RKO (cell line): ENCODE measurements around the gene ALK.
"Not testable (repeated sequence)": the region's sequence is repeated elsewhere in the genome, so short reads cannot be mapped to it uniquely, and the experiment has no call there.

Source experiments
- DNase-seq: peaks from one replicate; pipeline ENCODE4 v3.0.0-alpha.2; 2016; ENCODE audit warnings: low spot score

The ALK gene

DNA sequence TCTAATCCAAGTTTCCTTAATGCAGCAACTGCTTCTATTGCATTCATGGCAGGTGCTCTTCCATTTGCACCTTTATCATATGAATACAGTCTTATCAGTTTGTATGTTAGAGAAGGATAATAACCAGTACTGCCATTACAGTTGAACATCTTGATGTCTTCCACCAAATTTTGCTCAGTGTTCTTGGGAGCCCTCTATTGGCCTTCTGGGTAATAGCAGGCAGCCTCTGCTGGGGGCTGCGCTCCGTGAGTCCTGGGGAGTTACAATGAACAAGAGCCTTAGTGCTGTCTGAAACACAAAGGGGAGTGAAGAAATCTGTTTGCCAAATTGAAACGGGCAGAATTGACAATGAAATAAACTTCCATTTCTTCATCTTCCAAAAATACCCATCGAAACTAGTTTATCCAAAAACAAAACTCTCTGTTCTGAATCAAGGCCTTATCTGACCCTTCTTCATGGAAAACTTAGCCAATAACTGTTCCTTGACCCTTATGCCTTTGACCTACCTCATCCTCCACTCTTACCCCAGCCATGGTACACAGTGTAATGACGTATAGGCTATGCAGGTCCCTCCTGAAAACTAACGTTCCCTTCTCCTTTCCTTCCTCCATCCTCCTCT lies 79.9 kb downstream of the ALK start:
- DNase-seq = peak; percentile 30

DNA sequence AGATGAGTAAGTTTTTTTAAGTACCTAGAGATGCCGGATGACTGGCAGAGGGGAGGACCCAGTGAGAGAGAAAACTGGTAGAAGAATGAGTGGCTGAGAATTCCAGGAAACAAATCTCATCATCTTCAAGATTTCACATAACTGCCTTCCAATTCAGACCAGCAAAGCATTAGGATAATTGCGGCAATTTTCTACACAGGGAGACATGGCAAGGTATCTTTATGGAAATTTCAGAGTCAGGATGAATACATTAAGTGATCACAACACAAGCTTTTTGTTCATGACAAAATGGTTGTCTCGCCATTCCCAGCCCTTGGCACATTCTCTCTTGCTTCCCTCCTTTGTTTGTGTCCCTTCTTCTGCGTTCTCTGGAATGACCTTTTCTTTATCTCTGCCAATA lies 82.1 kb downstream of the ALK start:
- no peak for DNase-seq

DNA sequence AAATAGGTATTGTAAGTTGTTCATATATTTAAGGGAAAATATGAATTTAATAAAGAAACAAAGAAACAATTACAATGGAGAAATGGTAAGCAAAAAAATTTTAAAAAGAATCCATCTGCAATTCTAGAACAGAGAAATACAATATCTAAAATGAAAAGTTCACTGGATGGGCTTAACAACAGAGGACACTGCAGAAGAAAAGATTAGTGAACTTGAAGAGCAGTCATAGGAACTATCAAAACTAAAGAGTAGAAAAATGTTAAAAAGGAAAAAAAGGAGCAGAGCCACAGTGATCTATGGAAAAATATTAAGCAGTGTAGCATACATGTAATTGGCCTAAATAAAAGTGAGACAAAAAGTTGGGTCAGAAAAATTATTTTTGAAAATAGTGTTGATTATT lies 83.5 kb downstream of the ALK start:
- DNase-seq = no peak

DNA sequence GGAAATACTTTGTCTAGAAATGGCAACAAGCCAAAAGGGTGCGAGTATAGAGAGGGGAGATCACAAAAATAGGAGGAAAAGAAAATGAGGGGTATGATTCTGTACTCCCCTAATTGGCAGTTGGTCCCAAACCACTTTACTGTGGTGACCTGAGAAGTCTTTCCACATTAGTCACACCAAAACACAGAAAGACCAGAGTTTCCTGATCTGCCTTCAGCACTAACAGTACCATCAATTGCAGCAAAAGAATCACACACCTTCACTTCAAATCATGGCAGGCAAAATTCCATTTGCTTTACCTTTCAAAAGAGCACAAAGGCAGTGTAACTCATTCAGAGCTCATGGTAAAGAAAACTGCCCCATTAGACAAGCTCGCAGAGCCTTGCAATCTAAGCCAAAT lies 86.8 kb downstream of the ALK start:
- no peak for DNase-seq

DNA sequence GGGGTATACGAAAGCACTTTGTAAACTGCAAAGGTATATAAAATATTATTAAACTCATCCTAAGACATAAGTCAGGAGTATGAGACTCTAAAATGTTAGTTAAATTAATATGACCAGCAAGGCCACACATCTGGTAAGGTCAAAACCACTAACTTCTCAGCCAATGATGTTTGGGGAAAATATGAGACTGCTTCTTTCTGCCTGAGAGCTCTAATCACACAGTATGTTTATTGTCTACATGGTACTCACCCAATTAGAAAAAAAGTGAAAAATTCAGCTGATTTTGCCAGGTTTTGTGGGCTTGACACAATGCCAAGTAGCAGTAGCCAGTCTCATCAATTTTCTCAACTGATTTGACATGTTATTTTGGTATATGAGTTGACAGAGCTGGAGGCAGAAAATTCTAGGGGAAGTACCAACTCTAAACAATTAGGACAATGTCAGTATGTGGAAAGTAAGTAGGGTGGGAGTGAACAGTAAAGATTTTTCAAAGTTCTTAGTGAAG lies 87.3 kb downstream of the ALK start:
- no peak for DNase-seq

DNA sequence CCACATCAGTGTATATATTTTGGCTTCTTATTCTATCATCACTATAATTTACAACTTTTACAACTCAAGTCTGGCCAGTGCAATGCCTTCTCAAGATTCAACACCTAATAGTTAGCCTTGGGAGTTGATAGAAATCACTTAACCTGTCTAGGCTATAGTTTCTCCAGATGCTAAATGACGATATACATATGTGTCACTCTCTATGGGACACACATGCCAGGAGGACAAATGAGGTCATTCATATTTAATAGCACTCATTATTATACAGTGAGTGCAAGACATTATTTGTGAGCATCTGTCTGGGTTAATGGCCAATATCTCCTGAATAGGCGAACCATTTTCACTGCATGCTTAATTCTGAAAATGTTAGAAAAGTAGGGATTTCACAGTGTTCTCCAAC lies 89.8 kb downstream of the ALK start:
- no peak for DNase-seq

DNA sequence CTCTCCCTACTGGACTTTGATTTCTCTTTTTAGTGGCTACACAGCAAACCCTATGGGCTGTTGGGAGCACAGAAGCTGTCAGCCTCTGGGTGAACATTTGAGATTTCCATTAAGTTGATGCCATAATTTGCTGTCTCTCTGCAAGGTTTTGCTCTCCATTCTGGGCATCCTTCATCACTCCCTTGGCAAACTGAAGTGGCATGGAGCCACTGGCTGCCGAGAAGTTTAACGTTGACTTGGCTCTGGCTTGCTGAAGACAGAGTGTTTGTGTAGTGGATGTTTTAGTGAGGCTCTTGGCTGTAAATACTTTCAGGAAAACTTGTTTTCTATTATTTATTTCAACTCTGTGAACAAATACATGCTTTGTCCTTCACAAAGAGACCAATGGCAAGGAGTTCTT lies 91.5 kb downstream of the ALK start:
- no peak for DNase-seq

DNA sequence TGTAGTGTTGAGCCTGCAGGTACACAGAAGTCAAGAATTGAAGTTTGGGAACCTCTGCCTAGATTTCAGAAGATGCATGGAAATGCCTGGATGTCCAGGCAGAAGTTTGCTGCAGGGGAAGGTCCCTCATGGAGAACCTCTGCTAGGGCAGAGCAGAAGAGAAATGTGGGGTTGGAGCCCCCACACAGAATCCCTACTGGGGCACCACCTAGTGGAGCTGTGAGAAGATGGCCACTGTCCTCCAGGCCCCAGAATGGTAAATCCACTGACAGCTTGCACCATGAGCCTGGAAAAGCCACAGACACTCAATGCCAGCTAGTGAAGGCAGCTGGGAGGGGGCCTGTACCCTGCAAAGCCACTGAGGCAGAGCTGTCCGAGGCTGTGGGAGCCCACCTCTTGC lies 97.2 kb downstream of the ALK start:
- DNase-seq = not testable (repeated sequence)

DNA sequence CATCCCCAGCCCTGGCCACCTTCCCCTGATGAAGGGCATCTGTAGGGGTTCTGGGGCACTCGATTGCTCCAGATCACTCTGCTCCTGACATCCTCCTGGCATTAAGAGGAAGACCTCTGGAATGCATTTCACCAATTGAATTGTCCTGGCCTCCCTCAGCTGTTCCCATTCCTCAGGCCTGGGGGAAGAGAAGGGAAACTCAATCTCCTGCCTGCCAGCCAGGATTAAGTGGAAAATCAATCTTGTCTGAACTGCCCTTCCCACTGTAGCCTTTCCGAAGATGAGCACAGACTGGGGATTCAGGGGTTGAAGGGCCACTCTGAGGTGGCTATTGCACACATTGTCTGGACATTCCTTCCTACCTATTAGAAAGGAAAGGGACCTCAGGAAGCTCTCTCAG lies 99.8 kb downstream of the ALK start:
- DNase-seq = no peak

DNA sequence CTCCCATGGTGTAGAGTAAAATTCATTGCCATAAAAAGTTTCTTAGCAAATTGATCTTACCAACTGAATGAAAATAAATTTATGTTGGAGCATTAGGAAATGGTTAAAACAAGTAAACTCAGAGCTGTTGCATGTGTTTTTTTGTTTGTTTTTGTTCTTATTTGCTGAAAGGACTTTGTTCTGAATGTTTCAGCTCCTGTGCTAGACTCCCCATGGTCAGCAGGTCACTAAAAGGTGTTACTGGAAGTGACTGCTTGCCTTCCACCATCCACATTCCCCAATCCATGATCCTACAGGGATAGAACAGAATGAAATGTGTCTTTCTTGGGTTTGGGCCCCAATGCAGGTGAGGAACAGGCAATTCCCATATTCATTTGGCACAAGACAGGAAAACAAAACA lies 101.8 kb downstream of the ALK start:
- no peak for DNase-seq

DNA sequence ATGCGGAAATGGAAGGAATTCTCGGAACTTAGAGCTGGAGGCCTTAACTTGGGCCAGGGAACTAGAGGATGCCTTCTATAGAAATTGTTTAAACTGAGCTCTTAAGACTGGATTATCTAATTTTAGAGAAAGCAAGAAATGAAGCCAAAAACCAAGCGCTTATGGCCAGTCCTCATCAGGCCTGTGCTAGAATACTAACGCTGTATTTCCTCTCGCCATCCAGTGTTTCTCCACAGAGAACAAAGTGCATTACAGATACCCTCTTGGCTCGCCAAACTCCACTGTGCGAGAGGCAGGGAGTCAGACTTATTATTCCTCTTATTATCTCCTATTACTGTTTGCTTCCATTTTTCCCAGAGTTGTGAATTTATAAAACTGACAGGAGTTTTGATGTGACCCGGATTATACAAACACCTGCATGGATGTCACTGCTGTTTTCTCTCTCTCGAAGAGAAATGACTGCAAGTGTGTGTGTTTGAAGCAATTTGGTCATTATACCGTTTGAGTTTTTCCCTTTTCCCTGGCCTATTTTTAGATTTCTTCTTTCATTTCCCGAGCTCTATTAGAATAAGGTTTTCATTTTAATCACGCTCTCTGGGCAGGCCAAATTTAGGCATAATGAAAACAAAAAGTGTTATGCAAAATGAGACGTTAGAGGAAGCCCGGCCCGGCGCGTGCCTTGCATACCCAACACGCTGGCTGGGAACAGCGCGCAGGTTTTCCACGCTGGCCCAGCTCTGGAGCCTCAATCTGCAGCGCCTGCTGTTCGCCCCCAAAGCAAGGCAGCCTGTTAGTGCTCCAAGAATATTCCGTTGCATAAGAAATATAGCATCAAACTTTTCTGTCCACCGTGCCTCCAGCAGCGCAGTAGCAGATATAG lies 103.3 kb downstream of the ALK start:
- DNase-seq = no peak

DNA sequence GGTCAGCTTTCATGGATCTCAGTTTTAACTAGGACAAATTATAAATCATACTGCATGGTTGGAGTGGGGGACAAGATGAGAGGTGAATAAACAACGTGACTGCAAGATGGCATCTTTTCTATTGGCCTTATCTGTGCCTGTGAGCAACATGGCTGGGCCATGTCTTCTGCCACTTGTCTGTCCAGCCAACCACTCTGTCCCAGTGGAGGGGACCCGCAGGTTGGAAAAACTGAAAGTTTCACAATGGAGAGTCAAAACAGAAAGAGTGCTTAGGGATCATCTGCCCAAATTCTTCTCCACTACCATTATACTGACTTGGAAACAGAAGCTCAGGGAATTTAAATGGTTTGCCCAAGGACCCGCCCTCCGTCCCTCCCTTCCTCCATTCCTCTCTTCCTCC lies 104.1 kb downstream of the ALK start:
- DNase-seq = no peak

DNA sequence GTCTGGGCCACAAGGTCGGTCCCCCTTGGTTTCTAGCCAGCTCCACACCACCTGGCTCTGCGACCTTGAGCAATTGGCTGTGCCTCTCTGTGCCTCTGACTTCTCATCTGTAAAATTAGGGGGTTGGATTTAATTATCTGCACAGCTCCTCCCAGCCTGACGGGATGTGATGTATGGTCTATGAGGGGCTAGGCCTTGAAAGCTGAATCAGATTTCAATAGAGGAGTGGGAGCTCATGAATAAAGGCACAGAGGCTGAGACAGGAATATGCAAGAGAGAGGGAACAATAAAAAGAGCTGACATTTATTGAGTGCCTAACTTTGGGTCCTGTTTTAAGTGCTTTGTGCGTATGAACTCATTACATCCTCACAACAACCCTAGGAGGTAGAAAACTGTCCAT lies 104.7 kb downstream of the ALK start:
- no peak for DNase-seq

DNA sequence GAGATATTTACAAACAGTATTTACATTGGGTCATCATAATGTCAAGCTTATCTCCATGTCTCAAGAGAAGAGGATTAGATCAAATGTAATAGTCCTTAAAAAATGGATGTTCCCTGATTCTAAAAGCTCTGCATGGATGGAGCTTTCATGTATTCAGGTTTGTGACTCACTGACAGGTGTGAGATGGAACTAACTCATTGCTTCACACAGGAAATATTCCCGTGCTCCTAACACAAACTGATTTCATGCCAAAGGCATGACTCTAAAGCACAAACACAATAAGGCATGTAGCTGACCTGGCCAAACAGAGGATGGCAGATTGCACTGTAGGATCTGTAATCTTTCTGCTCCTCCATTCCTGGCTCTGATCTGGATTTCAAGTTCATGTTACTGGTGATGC lies 110.0 kb downstream of the ALK start:
- DNase-seq = no peak

DNA sequence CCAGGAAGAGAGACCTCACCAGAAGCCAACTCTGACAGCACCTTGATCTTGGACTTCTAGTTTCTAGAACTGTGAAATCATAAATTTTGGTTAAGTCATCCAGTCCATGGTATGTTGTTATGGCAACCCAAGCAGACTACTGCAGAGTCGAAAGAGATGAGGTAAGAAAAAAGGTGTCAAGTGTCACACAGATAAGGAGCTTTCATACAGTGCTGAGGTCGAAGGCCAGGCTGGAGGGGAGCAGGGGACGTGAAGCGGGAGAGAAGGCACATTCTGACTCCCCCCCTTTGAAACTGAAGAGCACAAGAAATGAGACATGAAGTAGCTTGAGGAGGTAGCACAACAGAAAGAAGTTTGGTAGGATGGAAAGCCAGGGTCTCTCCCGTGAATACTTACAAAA lies 110.4 kb downstream of the ALK start:
- no peak for DNase-seq

DNA sequence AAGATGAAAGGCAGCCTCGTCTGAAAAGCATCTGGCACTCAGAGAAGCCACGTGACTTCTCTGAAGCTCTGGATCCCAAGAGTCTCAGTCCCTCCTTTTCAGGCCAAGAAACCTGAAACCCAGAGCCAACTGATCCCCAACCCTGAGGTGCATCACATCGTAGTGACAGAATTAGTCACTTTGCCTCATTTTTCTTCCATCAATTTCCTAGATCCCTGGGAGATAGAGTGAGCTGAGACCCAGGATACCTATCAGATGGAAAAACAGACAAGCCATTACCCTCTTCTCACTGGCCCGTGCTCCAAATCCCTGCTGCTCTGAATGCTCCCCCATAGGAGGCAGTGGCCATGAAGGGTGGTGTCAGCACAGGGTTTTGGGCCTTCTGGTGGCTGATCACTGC lies 113.1 kb downstream of the ALK start:
- no peak for DNase-seq

DNA sequence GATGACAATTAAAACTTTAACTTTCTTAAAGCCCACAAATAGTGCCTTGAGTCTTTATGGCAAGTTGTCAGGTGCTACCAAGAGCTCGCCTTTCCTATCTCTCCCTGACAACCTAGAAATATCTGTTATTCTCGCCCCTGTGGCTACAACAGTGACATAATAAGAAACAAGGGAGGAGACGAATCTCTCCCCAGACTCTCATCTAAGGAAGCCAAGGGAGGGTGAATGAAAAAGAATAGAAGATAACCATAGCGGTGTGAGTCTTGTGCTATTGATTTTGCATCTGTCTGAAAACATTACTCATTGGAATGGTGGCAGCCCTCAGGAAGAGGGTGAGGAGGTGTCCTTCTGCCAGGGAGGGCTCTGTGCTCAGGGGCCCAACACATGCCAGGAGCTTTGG lies 114.3 kb downstream of the ALK start:
- no peak for DNase-seq

DNA sequence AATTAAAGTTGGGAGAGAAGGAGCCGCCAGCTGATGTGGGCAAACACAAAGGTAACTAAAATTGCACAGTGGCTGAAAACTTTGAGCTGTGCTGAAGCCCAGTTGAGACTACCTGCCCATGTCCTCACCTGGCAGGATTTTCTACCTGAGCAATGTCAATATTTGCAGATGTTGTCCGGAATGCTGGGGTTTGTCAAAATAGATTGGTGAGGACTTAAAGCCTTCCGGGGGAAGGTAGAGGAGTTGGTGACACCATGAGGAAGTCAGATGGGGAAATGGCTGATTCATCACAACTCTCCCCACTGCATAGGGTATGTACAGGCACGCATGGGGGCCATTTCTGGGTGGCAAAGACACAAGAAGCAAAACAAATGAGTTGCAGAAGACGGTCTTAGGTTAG lies 114.9 kb downstream of the ALK start:
- DNase-seq = no peak

DNA sequence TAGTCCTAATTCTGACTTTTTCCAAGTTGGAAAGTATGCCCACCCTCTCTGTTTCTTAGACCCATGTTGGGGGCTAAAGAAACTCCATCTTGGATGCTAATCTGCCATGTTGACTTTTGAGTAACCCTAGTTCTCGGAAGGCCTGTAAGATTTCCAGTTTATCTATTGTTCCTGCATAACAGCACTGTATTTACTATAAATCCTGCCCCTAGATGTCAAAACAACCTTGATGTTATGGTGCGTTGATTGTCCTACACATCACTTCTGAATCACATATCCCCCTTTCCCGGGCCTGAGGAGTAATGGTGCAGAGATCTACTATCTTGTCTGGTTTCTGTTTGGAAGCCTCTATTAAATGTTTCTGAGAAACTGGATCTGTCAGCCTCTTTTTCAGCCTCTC lies 116.7 kb downstream of the ALK start:
- DNase-seq = no peak

DNA sequence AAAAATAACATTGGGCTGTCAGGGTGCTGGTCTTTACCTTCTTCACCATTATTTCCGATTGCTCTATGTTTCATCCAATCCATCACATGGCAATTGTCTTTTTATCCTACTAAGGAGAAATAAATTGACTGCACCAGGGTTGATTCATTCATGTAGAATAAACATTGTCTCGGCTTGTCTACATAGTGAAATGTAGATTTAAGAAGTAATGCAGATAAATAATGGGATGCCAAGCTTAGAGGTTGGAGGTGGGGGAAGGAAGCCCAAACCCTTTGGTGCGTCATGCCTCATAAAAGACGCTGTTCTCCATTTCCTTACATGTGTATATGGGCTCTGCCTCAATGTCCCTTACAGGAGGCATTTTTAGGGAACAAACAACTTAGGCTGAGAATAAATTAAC lies 117.8 kb downstream of the ALK start:
- DNase-seq = no peak

DNA sequence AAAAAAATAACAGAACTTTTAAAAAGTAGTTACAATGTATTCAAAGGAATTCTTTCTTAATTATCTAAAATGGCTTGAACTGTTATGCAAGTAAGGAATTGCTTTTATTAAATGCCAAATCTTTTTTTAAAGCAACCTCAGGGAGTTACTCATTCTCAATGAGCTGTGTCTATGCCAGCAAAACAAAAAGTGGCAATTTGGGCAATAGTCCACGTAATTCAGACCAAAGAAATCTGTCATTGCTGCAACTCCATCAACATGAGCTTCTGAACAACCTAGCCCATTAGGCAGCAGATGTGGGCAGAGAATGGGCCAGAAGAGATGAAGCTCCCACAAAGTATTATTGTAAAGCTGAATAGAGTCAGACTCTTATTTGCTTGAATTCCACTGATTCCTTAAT lies 118.4 kb downstream of the ALK start:
- no peak for DNase-seq

DNA sequence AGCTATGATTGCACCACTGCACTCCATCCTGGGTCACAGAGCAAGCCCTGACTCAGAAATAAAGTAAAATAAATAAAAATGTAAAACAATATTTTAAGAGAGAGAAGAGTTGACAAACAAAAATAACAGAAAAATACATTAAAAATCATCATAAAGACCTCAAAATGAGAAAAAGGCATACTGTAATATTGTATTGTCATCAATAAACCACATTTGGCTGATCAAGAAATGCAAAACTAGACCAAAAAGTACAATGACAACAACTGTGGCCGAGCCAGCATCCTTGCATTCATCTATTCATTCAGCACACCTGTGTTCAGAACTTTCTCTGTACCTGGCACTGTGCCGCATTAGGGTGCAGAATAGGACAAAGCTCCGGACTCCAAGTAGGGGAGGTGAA lies 121.8 kb downstream of the ALK start:
- no peak for DNase-seq

DNA sequence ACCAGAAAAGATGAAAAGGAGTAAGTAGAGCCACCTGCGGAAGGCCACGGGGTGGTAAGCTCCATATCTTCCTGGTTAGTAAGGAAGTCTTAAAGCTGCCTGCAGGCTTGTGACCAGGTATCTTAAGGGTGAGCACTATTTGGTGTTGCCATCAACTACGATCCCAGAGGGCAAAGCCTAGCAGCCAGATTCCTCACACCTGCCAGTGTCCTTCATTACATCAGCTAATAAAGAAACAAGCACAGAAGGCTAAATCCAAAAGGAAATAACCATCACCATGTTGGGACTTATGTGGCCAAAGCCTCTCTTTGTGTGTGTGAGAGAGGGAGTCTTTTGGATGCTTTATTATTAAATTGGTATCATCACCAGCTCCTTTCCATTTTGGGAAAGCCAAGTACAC lies 123.5 kb downstream of the ALK start:
- no peak for DNase-seq

DNA sequence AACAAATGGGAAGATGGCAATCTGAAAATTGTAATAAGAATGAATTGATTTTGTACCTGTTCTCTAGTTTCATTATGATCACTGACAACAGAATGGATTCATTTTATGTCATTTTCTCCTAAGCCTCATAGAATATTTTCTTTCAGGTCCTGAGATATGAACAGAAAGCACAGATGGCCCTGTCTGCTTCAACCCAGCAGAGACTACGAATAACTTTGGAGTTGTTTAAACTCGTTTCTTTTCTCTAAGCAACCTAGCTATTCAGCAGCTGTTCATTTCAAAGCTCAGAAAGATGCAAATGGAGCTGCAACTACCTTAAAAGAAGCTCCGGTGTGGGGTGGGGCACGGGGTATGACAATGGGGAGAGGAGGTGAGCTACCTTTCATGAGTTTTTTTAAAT lies 124.9 kb downstream of the ALK start:
- DNase-seq = no peak
